ENCODE data around the gene CDRT4. TPM values are rescaled to one million over a fixed set of nuclear protein-coding genes. Genes with fewer than 3 reads are reported as not detected.

The CDRT4 gene
- total and polyA plus RNA-seq, 10 of the 15 experiments (the other 5 are each of a cell fraction or from before 2014, with no cell fraction given) = 0.11 to 1.3 (median 0.51) TPM; not detected in 3

DNA sequence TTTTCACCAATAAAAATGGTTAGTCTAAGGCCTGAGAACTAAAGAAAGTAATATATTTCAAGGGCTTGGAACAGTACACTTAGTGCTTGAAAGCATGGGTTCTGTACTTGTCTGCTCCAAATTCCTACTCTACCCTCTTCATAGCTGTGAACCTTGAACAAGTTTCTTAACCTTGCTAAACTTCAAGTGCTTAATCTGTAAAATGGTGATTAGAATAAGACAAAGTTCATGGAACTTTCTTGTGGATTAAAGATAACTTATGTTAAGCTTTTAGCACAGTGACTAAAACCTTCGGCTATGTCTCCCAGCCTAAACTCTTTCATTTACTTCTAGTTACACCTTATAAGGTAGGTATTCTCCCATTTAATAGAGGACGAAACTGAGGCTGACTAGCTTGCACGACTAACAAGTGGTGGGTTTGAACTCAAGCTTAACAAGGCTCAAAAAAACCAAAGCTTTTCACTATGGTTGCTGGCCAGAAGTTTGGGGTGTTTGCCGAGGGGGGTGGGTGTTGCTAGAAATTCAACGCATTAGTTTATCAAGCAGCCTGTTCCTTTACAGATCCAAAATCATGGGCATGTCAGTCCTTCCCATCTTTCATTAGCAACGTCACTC is 28.8 kb downstream of the CDRT4 start (continued):
- TF ChIP-seq, protein P1, sequence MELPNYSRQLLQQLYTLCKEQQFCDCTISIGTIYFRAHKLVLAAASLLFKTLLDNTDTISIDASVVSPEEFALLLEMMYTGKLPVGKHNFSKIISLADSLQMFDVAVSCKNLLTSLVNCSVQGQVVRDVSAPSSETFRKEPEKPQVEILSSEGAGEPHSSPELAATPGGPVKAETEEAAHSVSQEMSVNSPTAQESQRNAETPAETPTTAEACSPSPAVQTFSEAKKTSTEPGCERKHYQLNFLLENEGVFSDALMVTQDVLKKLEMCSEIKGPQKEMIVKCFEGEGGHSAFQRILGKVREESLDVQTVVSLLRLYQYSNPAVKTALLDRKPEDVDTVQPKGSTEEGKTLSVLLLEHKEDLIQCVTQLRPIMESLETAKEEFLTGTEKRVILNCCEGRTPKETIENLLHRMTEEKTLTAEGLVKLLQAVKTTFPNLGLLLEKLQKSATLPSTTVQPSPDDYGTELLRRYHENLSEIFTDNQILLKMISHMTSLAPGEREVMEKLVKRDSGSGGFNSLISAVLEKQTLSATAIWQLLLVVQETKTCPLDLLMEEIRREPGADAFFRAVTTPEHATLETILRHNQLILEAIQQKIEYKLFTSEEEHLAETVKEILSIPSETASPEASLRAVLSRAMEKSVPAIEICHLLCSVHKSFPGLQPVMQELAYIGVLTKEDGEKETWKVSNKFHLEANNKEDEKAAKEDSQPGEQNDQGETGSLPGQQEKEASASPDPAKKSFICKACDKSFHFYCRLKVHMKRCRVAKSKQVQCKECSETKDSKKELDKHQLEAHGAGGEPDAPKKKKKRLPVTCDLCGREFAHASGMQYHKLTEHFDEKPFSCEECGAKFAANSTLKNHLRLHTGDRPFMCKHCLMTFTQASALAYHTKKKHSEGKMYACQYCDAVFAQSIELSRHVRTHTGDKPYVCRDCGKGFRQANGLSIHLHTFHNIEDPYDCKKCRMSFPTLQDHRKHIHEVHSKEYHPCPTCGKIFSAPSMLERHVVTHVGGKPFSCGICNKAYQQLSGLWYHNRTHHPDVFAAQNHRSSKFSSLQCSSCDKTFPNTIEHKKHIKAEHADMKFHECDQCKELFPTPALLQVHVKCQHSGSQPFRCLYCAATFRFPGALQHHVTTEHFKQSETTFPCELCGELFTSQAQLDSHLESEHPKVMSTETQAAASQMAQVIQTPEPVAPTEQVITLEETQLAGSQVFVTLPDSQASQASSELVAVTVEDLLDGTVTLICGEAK (IDR thresholded peaks at IDR 0.05; ENCODE audit: borderline replicate concordance) = no peak
- TF ChIP-seq NR2F1 (conservative IDR thresholded peaks at IDR 0.05) = no peak
- no peak for TF ChIP-seq MXI1 (IDR thresholded peaks at IDR 0.05; ENCODE audit: low read depth, low read length)
- TF ChIP-seq ZNF384 (IDR thresholded peaks at IDR 0.05; ENCODE audit: borderline replicate concordance, low read depth, low read length) = no peak

DNA sequence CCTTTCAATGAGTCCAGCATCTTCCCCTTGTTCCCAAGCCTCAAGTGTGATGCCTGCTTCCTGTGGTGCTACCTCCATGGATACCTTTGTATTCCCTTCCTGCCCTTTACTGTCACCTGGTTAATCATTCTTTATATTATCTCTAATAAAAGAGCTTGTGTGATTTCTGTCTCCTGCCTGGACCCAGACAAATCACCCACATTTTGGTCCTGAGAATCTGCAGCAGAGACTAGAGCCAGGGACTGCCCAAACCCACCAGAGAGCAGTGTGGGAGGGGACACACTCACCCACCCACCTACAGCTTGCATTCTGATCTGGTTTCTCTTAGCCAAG is 30.2 kb downstream of the CDRT4 start:
- H2AFZ ChIP-seq (ENCODE audit: control insufficient read depth, low read depth, low read length) = no peak overlapping the region
- intact Hi-C loops (cut with micrococcal nuclease; ENCODE audit: unreplicated experiment) (no loop called here), in situ Hi-C loops (cut with MboI) (no loop called here)
- ChIA-PET POLR2A (no interaction called here), RAD21 (ENCODE audit: unreplicated experiment) (no interaction called here), SMC1A (ENCODE audit: uncharacterized antibody, unreplicated experiment) (interaction anchor here (0.6 kb wide), 1 partner anchor 138 kb away, joined by 3 read pairs; no protein-coding TSS in a partner anchor), CTCF (interaction anchor here (1.6 kb wide), 1 partner anchor 65 kb away, joined by 4 read pairs; no protein-coding TSS in a partner anchor)
- no peak overlapping the region for H3K4me2 ChIP-seq (ENCODE audit: control insufficient read depth, insufficient read depth)
- no peaks in the 10 kb centered on the region for H3K79me2 ChIP-seq (ENCODE audit: control insufficient read depth, insufficient read depth, low read length)
- no peaks in the 10 kb centered on the region for H3K4me1 ChIP-seq (ENCODE audit: control insufficient read depth, insufficient read depth, low read length)
- FAIRE-seq (no peak), ATAC-seq (no peak), DNase-seq (ENCODE audit: low read depth, low spot score) (no peak)
- no peaks in the 10 kb centered on the region; the same call in 2 of the 3 replicates for H3K9me3 ChIP-seq (replicated peaks; ENCODE audit: control insufficient read depth, insufficient read depth, low read length)
- no peaks in the 10 kb centered on the region for H4K20me1 ChIP-seq (ENCODE audit: control insufficient read depth, insufficient read depth)
- H3K9ac ChIP-seq (ENCODE audit: control insufficient read depth, insufficient read depth, low read length) = no peak overlapping the region
- no peak overlapping the region for H3K4me3 ChIP-seq
- H3K27me3 ChIP-seq (replicated peaks in 1 of 2; ENCODE audit: control insufficient read depth in 2 of 2, insufficient read depth in 2 of 2, low read length in 1 of 2) = no peaks in the 10 kb centered on the region
- no peaks in the 10 kb centered on the region for H3K36me3 ChIP-seq (ENCODE audit: control insufficient read depth in 2 of 2, insufficient read depth in 2 of 2, low read length in 1 of 2)
- H3K27ac ChIP-seq (ENCODE audit: control insufficient read depth, insufficient read depth) = no peak overlapping the region
- no TSS peak for BruUV-seq (replicated peaks)
- TF ChIP-seq SREBF2 (IDR thresholded peaks at IDR 0.05; ENCODE audit: low read length) (no peak), CREM (IDR thresholded peaks at IDR 0.05; ENCODE audit: low read depth) (no peak), SMAD1 (IDR thresholded peaks at IDR 0.05; ENCODE audit: low read depth, partially characterized antibody) (no peak), BCL11A (IDR thresholded peaks at IDR 0.05; ENCODE audit: low read depth, low read length) (no peak), ZNF274 (IDR thresholded peaks at IDR 0.05; ENCODE audit: insufficient read depth, insufficient read length) (no peak), ZBED1 (IDR thresholded peaks at IDR 0.05; ENCODE audit: borderline replicate concordance) (no peak), RELA (IDR thresholded peaks at IDR 0.05; ENCODE audit: borderline replicate concordance, partially characterized antibody) (no peak), TCF12 (IDR thresholded peaks at IDR 0.05; ENCODE audit: low read depth, low read length) (no peak), RAD21 (IDR thresholded peaks at IDR 0.05; ENCODE audit: insufficient read depth, low read depth, low read length) (no peak), RCOR1 (conservative IDR thresholded peaks at IDR 0.05; ENCODE audit: low read depth, low read length) (no peak), MXI1 (IDR thresholded peaks at IDR 0.05; ENCODE audit: low read depth, low read length) (no peak)
